A673 (cell line): Measurements from ENCODE around the gene CCND2. TPM values are rescaled to one million over a fixed set of nuclear protein-coding genes. Genes with fewer than 3 reads are reported as not detected.
A peak's percentile ranks its signal among the peaks of the same experiment; 100 is the strongest.

Source experiments
- BruUV-seq: library from RNA; stranded (reverse); fragments of 400-500 nt; replicated peaks from 2 replicates; lab custom pipeline; 2021; lab: Mats Ljungman, UMichigan
- CTCF ChIA-PET: fragments of 300-600 bp; sonication (Branson Sonifier 250); formaldehyde crosslinking; loops from one replicate; lab custom pipeline; 2022; ENCODE audit warnings: antibody characterized with exemption; lab: Charles Lee
- POLR2A ChIA-PET: fragments of 300-600 bp; sonication (Branson Sonifier 250); formaldehyde crosslinking; loops from one replicate; lab custom pipeline; 2022; ENCODE audit warnings: antibody characterized with exemption; ENCODE audit not compliant: low non-redundant PET; lab: Charles Lee
- DNase-seq: peaks from one replicate; pipeline ENCODE4 v3.0.0-alpha.2; 2015; ENCODE audit warnings: low spot score
- H3K27ac ChIP-seq: fragments of 200-600 bp; sonication (generic); 2 replicates; pipeline ENCODE4 v1.5.1; 2016; ENCODE audit warnings: mixed run types, low read depth, mild to moderate bottlenecking, mixed read lengths, antibody characterized with exemption, low read length; ENCODE audit not compliant: poor library complexity, severe bottlenecking
- H3K27me3 ChIP-seq: fragments of 200-600 bp; sonication (generic); replicated peaks from 2 replicates; pipeline ENCODE4 v1.6.1; 2017; ENCODE audit warnings: mixed run types, low read depth, mild to moderate bottlenecking, mixed read lengths, antibody characterized with exemption, low read length; ENCODE audit not compliant: insufficient read depth, poor library complexity
- H3K36me3 ChIP-seq: fragments of 200-600 bp; sonication (generic); 2 replicates; pipeline ENCODE4 v1.6.1; 2016; ENCODE audit warnings: mixed run types, mild to moderate bottlenecking, mixed read lengths, antibody characterized with exemption, low read length; ENCODE audit not compliant: insufficient read depth, poor library complexity, severe bottlenecking
- H3K4me1 ChIP-seq: fragments of 200-600 bp; sonication (generic); 2 replicates; pipeline ENCODE4 v1.6.1; 2017; ENCODE audit warnings: mixed run types, mild to moderate bottlenecking, mixed read lengths, antibody characterized with exemption, low read length; ENCODE audit not compliant: insufficient read depth, poor library complexity, severe bottlenecking
- H3K4me3 ChIP-seq: fragments of 200-600 bp; sonication (generic); 2 replicates; pipeline ENCODE4 v1.5.1; 2016; ENCODE audit warnings: low read depth, mixed run types, mild to moderate bottlenecking, mixed read lengths, low read length; ENCODE audit not compliant: poor library complexity, severe bottlenecking
- H3K9me3 ChIP-seq: fragments of 200-600 bp; sonication (generic); 2 replicates; pipeline ENCODE4 v1.6.1; 2016; ENCODE audit warnings: mixed run types, low read depth, mild to moderate bottlenecking, mixed read lengths, antibody characterized with exemption, low read length; ENCODE audit not compliant: poor library complexity, severe bottlenecking
- EZH2 ChIP-seq: fragments of 200-600 bp; sonication (generic); IDR thresholded peaks from 2 replicates; pipeline ENCODE4 v1.6.1; 2017; ENCODE audit warnings: borderline replicate concordance, low read depth, mild to moderate bottlenecking, mixed read lengths, antibody characterized with exemption, low read length; ENCODE audit not compliant: poor library complexity, severe bottlenecking
- intact Hi-C: fragments of 100-400 bp; cut with micrococcal nuclease; formaldehyde crosslinking; loops from one replicate; pipeline ENCODE4 v1.10.0; 2022; ENCODE audit not compliant: unreplicated experiment
- total RNA-seq: library from RNA; stranded (reverse); gene quantifications from 2 replicates; pipeline ENCODE4 v1.2.3, GENCODE V29; 2021
- TF ChIP-seq, protein P1 (sequence below): fragments of 300-800, 200-600 bp; sonication (generic); conservative IDR thresholded peaks from 2 replicates; pipeline ENCODE4 v1.5.1; 2017; ENCODE audit warnings: low read depth, mild to moderate bottlenecking, antibody characterized with exemption, low read length, moderate library complexity, mixed read lengths

Gene CCND2
- total RNA-seq, 1 experiment from 2014 or later, result 2.6 TPM

DNA sequence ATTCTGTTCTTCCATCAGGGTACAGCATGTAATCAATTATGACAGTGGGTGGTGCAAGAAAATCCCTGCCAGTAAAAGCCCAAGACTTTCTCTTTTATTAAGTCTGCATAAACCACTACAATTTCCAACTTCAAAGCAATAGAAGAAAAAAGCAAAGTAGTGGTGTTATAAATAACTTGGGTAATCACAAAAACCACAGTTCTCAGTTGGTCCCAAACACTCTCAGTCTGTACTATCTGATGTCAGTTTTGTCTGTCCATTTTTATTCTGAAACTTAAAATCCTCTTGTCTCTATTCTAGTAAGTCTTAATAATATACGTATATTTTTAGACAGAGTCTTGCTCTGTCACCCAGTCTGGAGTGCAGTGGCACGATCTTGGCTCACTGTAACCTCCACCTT is 38.7 kb downstream of the CCND2 start:
- DNase-seq, result no peak
- H3K27ac ChIP-seq, result no peak overlapping the region
- H3K9me3 ChIP-seq, result no peaks in the 10 kb centered on the region
- no peaks in the 10 kb centered on the region for H3K36me3 ChIP-seq
- no peaks in the 10 kb centered on the region for H3K27me3 ChIP-seq
- no TSS peak for BruUV-seq
- no peak overlapping the region for H3K4me3 ChIP-seq
- ChIA-PET CTCF (no interaction called here), POLR2A (no interaction called here)
- intact Hi-C loops, result no loop called here
- H3K4me1 ChIP-seq, result no peaks in the 10 kb centered on the region
- TF ChIP-seq, protein P1, sequence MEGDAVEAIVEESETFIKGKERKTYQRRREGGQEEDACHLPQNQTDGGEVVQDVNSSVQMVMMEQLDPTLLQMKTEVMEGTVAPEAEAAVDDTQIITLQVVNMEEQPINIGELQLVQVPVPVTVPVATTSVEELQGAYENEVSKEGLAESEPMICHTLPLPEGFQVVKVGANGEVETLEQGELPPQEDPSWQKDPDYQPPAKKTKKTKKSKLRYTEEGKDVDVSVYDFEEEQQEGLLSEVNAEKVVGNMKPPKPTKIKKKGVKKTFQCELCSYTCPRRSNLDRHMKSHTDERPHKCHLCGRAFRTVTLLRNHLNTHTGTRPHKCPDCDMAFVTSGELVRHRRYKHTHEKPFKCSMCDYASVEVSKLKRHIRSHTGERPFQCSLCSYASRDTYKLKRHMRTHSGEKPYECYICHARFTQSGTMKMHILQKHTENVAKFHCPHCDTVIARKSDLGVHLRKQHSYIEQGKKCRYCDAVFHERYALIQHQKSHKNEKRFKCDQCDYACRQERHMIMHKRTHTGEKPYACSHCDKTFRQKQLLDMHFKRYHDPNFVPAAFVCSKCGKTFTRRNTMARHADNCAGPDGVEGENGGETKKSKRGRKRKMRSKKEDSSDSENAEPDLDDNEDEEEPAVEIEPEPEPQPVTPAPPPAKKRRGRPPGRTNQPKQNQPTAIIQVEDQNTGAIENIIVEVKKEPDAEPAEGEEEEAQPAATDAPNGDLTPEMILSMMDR, result no peak
- no peak for TF ChIP-seq EZH2

DNA sequence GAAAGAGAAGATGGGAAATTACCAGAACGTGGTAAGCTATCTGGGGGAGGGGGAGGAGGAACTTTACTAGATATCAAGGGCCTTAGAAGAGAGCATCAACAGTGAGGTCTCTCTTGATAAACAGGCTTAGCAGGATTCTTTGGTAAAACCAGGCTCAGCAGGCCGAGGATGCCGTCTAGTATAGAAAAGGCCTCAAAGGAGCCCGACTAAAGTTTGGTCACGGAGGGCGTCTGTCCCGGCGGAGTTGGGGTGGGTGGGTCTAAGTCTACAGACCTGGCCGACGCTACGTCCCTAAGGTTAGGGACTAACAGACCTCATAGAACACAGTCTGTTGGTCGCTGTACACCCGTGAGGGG is 46.9 kb downstream of the CCND2 start:
- POLR2A ChIA-PET, result no interaction called here
- intact Hi-C loops, result no loop called here
- TF ChIP-seq, protein P1, result no peak
- no peak for TF ChIP-seq EZH2

DNA sequence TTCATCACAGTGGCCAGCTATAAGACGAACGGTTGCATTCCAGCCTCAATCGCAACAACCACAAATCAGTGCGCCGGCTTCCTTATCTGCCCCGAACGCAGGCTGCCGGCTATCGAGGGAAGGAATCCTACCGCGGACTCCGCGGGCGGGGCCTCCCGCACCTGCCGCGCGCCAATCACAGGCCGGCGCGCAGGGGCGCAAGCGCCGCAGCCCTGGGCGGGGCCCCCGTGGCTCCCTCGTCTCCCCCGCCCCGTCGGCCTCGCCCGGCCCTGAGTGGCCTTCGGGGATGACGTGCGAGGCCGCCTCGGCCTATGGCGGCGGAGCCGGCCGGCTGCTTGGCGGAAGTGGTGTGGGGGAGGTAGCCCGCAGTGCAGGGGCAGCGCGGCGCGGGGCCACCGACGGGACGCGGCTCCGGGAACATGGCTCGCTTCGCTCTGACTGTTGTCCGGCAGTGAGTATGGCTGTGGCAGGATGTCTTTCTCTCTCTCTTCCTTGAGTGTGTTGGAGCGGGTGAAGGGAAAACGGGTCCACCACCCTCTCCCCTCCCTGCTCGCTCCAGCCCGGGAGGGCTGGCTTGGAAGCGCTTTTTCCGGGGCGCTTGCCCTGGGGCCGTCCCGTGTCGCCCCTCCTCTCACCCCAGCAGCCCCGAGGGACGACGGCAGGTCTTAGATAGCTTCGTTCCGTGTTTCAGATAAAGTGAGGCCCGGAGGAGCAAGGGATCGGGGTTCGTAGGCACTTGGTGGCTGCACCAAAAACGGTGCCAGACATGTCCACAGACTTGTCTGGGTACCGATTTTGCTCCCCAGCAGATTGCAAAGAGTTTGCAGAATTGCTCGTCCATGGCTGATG is 47.5 kb downstream of the CCND2 start, which contains the start of gene TIGAR:
TIGAR (plus strand) TSS at position 361 of the 849 bp plus-strand sequence; CDS start at position 420, 59 bp downstream.
- H3K4me3 ChIP-seq, result peak within 1 kb of the TSS; percentile 92
- no peaks in the 10 kb centered on the region for H3K4me1 ChIP-seq
- intact Hi-C loops, result no loop called here
- no peaks in the 10 kb centered on the region for H3K36me3 ChIP-seq
- POLR2A ChIA-PET, result no interaction called here
- CTCF ChIA-PET, result no interaction called here
- H3K9me3 ChIP-seq, result no peaks in the 10 kb centered on the region
- TF ChIP-seq EZH2, result no peak
- TF ChIP-seq, protein P1, result no peak
- TSS peak; percentile 70 for BruUV-seq
- DNase-seq, result peak; percentile 98
- H3K27me3 ChIP-seq, result no peaks in the 10 kb centered on the region
- peak within 1 kb of the TSS; percentile 86 for H3K27ac ChIP-seq

More for the DNA sequence above, 46.9 kb downstream of the CCND2 start:
- Histone ChIP-seq H3K27me3 (no peaks in the 10 kb centered on the region), H3K4me1 (no peaks in the 10 kb centered on the region), H3K27ac (peak overlapping the region; percentile 64), H3K9me3 (no peaks in the 10 kb centered on the region), H3K4me3 (peak overlapping the region; percentile 92), H3K36me3 (no peaks in the 10 kb centered on the region)
- DNase-seq, result no peak
- CTCF ChIA-PET, result no interaction called here
- BruUV-seq, result TSS peak; percentile 98
